Measurements from ENCODE around the gene AP5Z1. TPM values are rescaled to one million over a fixed set of nuclear protein-coding genes. Genes with fewer than 3 reads are reported as not detected.

Gene AP5Z1
- polyA plus RNA-seq, 3 donors, result 30.8 to 75.2 (median 33.8) TPM

- H3K9ac ChIP-seq (ENCODE audit: insufficient read depth, low read length, poor library complexity, severe bottlenecking), result no peak overlapping the region
- H3K27ac ChIP-seq (ENCODE audit: low read depth in 1 of 2, low read length in 2 of 2), result no peak overlapping the region
- DNase-seq, result no peak
- H3K4me3 ChIP-seq (replicated peaks in 1 of 3; ENCODE audit: low read depth in 2 of 3, low read length in 3 of 3), result no peak overlapping the region
- H3K27ac Mint-ChIP-seq, result no peak overlapping the region
- peaks cover 74 to 96% of the 10 kb centered on the region in 2 donors for H3K36me3 Mint-ChIP-seq
- H4K20me1 ChIP-seq (ENCODE audit: insufficient read depth, low read length), result peaks cover 16% of the 10 kb centered on the region
- H2AFZ ChIP-seq (ENCODE audit: insufficient read depth, low read depth, low read length, poor library complexity, severe bottlenecking), result no peak overlapping the region
- no peaks in the 10 kb centered on the region for H3K27me3 ChIP-seq (ENCODE audit: control insufficient read depth in 2 of 2, insufficient read depth in 2 of 2, low read length in 2 of 2)
- H3K9me3 ChIP-seq (replicated peaks in 1 of 2; ENCODE audit: control insufficient read depth in 1 of 2, insufficient read depth in 1 of 2, low read length in 2 of 2), result no peaks in the 10 kb centered on the region
- no peak for TF ChIP-seq CTCF (IDR thresholded peaks at IDR 0.05)
- H3K9me3 Mint-ChIP-seq, result peaks cover 0 to 3% (median 0%) of the 10 kb centered on the region in 7 donors
- intact Hi-C loops (cut with micrococcal nuclease), result loop anchor here in 1 of 2 donors (10.0 kb wide), 1 partner anchor 144 kb away; no protein-coding TSS in a partner anchor
- no peaks in the 10 kb centered on the region for H3K4me1 ChIP-seq (ENCODE audit: control insufficient read depth in 1 of 2, insufficient read depth in 2 of 2, low read length in 2 of 2)
- peaks cover 85 to 97% of the 10 kb centered on the region in 2 donors for H3K36me3 ChIP-seq (replicated peaks in 1 of 2; ENCODE audit: control insufficient read depth in 1 of 2, insufficient read depth in 2 of 2, low read length in 2 of 2)
- H3K4me2 ChIP-seq (replicated peaks; ENCODE audit: extremely low read depth, low read length, poor library complexity, severe bottlenecking), result no peak overlapping the region
- WGBS (ENCODE audit: insufficient coverage), result 97% methylated on average over 29 of the region's 29 CpGs
- peaks cover 0 to 3% (median 0%) of the 10 kb centered on the region in 3 donors for H3K27me3 Mint-ChIP-seq (ENCODE audit: low read depth in 3 of 3)
- H3K4me1 Mint-ChIP-seq, result no peaks in the 10 kb centered on the region
- no peak overlapping the region for H3K4me3 Mint-ChIP-seq
- H3K79me2 ChIP-seq (ENCODE audit: insufficient read depth, low read length), result peaks cover 13% of the 10 kb centered on the region
Observed at GRCh38 chr7:4758791-4759190, 16.6 kb upstream of the AP5Z1 start.

- Mint-ChIP-seq H3K27me3 (ENCODE audit: low read depth in 3 of 3) (peaks cover 0 to 3% (median 0%) of the 10 kb centered on the region in 3 donors), H3K36me3 (peaks cover 76 to 99% of the 10 kb centered on the region in 2 donors), H3K9me3 (peaks cover 0 to 3% (median 0%) of the 10 kb centered on the region in 7 donors), H3K4me3 (no peak overlapping the region), H3K4me1 (no peaks in the 10 kb centered on the region), H3K27ac (no peak overlapping the region)
- Histone ChIP-seq H3K4me2 (replicated peaks; ENCODE audit: extremely low read depth, low read length, poor library complexity, severe bottlenecking) (no peak overlapping the region), H3K9ac (ENCODE audit: insufficient read depth, low read length, poor library complexity, severe bottlenecking) (no peak overlapping the region), H3K36me3 (replicated peaks in 1 of 2; ENCODE audit: control insufficient read depth in 1 of 2, insufficient read depth in 2 of 2, low read length in 2 of 2) (peaks cover 85 to 99% of the 10 kb centered on the region in 2 donors), H3K27me3 (ENCODE audit: control insufficient read depth in 2 of 2, insufficient read depth in 2 of 2, low read length in 2 of 2) (no peaks in the 10 kb centered on the region), H2AFZ (ENCODE audit: insufficient read depth, low read depth, low read length, poor library complexity, severe bottlenecking) (no peak overlapping the region), H3K9me3 (replicated peaks in 1 of 2; ENCODE audit: control insufficient read depth in 1 of 2, insufficient read depth in 1 of 2, low read length in 2 of 2) (no peaks in the 10 kb centered on the region), H4K20me1 (ENCODE audit: insufficient read depth, low read length) (peaks cover 14% of the 10 kb centered on the region), H3K4me3 (replicated peaks in 1 of 3; ENCODE audit: low read depth in 2 of 3, low read length in 3 of 3) (no peak overlapping the region), H3K4me1 (ENCODE audit: control insufficient read depth in 1 of 2, insufficient read depth in 2 of 2, low read length in 2 of 2) (no peaks in the 10 kb centered on the region), H3K27ac (ENCODE audit: low read depth in 1 of 2, low read length in 2 of 2) (no peak overlapping the region), H3K79me2 (ENCODE audit: insufficient read depth, low read length) (peaks cover 9% of the 10 kb centered on the region)
- DNase-seq, result no peak
- intact Hi-C loops (cut with micrococcal nuclease), result loop anchor here in 1 of 2 donors (10.0 kb wide), 1 partner anchor 144 kb away; no protein-coding TSS in a partner anchor
- WGBS (ENCODE audit: insufficient coverage), result 98% methylated on average over 28 of the region's 40 CpGs
- no peak for TF ChIP-seq CTCF (IDR thresholded peaks at IDR 0.05)
Observed at GRCh38 chr7:4759211-4759610, 16.2 kb upstream of the AP5Z1 start.
